ENCODE data around the gene GFI1B.
"Not testable (repeated sequence)": the region's sequence is repeated elsewhere in the genome, so short reads cannot be mapped to it uniquely, and the experiment has no call there.

Gene GFI1B

GRCh38 chr9:132988244-132989013, 9.9 kb downstream of the GFI1B start:
- Histone ChIP-seq H3K9me3 (ENCODE audit: insufficient read depth, low read length) (no peaks in the 10 kb centered on the region), H3K9ac (ENCODE audit: insufficient read length, low read depth) (no peak overlapping the region), H3K27me3 (ENCODE audit: insufficient read depth, insufficient read length) (peaks cover 11% of the 10 kb centered on the region), H3K36me3 (ENCODE audit: insufficient read depth, insufficient read length, low read length) (no peaks in the 10 kb centered on the region), H3K4me1 (ENCODE audit: insufficient read depth, insufficient read length) (peaks cover 5% of the 10 kb centered on the region), H3K4me3 (ENCODE audit: insufficient read length, low read depth) (no peak overlapping the region)
- no peak for DNase-seq (ENCODE audit: low read depth, low spot score)
- no peak for TF ChIP-seq ZNF274 (IDR thresholded peaks at IDR 0.05; ENCODE audit: low read depth, low read length)
- no peak for TF ChIP-seq YY1 (IDR thresholded peaks at IDR 0.05; ENCODE audit: insufficient read depth, insufficient read length)
- TF ChIP-seq SUZ12 (IDR thresholded peaks at IDR 0.05; ENCODE audit: extremely low read depth, insufficient read depth, insufficient read length) = no peak

GRCh38 chr9:132989014-132989310, 10.5 kb downstream of the GFI1B start:
- H3K36me3 ChIP-seq (ENCODE audit: insufficient read depth, insufficient read length, low read length) = no peaks in the 10 kb centered on the region
- TF ChIP-seq YY1 (IDR thresholded peaks at IDR 0.05; ENCODE audit: insufficient read depth, insufficient read length) = no peak
- no peak for TF ChIP-seq SUZ12 (IDR thresholded peaks at IDR 0.05; ENCODE audit: extremely low read depth, insufficient read depth, insufficient read length)
- no peak for TF ChIP-seq ZNF274 (IDR thresholded peaks at IDR 0.05; ENCODE audit: low read depth, low read length)
- no peaks in the 10 kb centered on the region for H3K9me3 ChIP-seq (ENCODE audit: insufficient read depth, low read length)
- H3K27me3 ChIP-seq (ENCODE audit: insufficient read depth, insufficient read length) = peaks cover 11% of the 10 kb centered on the region
- no peak overlapping the region for H3K9ac ChIP-seq (ENCODE audit: insufficient read length, low read depth)
- no peak overlapping the region for H3K4me3 ChIP-seq (ENCODE audit: insufficient read length, low read depth)
- DNase-seq (ENCODE audit: low read depth, low spot score) = no peak
- H3K4me1 ChIP-seq (ENCODE audit: insufficient read depth, insufficient read length) = peaks cover 8% of the 10 kb centered on the region

GRCh38 chr9:132989414-132989996, 11.0 kb downstream of the GFI1B start:
- Histone ChIP-seq H3K36me3 (ENCODE audit: insufficient read depth, insufficient read length, low read length) (no peaks in the 10 kb centered on the region), H3K27me3 (ENCODE audit: insufficient read depth, insufficient read length) (peaks cover 11% of the 10 kb centered on the region), H3K4me1 (ENCODE audit: insufficient read depth, insufficient read length) (peaks cover 12% of the 10 kb centered on the region), H3K4me3 (ENCODE audit: insufficient read length, low read depth) (no peak overlapping the region), H3K9ac (ENCODE audit: insufficient read length, low read depth) (no peak overlapping the region), H3K9me3 (ENCODE audit: insufficient read depth, low read length) (no peaks in the 10 kb centered on the region)
- DNase-seq (ENCODE audit: low read depth, low spot score) = no peak
- TF ChIP-seq ZNF274 (IDR thresholded peaks at IDR 0.05; ENCODE audit: low read depth, low read length) (no peak), SUZ12 (IDR thresholded peaks at IDR 0.05; ENCODE audit: extremely low read depth, insufficient read depth, insufficient read length) (no peak)

GRCh38 chr9:132989998-132990557, 11.6 kb downstream of the GFI1B start:
- not testable (repeated sequence) for DNase-seq (ENCODE audit: low read depth, low spot score); H3K4me3 ChIP-seq (ENCODE audit: insufficient read length, low read depth); H3K9ac ChIP-seq (ENCODE audit: insufficient read length, low read depth); H3K9me3 ChIP-seq (ENCODE audit: insufficient read depth, low read length); H3K36me3 ChIP-seq (ENCODE audit: insufficient read depth, insufficient read length, low read length)
- Histone ChIP-seq H3K27me3 (ENCODE audit: insufficient read depth, insufficient read length) (peaks cover 15% of the 10 kb centered on the region), H3K4me1 (ENCODE audit: insufficient read depth, insufficient read length) (peaks cover 17% of the 10 kb centered on the region)

- Histone ChIP-seq H3K4me3 (ENCODE audit: insufficient read length, low read depth) (no peak overlapping the region), H3K36me3 (ENCODE audit: insufficient read depth, insufficient read length, low read length) (no peaks in the 10 kb centered on the region), H3K27me3 (ENCODE audit: insufficient read depth, insufficient read length) (peaks cover 19% of the 10 kb centered on the region), H3K9ac (ENCODE audit: insufficient read length, low read depth) (no peak overlapping the region), H3K4me1 (ENCODE audit: insufficient read depth, insufficient read length) (peaks cover 19% of the 10 kb centered on the region), H3K9me3 (ENCODE audit: insufficient read depth, low read length) (no peaks in the 10 kb centered on the region)
- TF ChIP-seq SUZ12 (IDR thresholded peaks at IDR 0.05; ENCODE audit: extremely low read depth, insufficient read depth, insufficient read length) (no peak), YY1 (IDR thresholded peaks at IDR 0.05; ENCODE audit: insufficient read depth, insufficient read length) (no peak), ZNF274 (IDR thresholded peaks at IDR 0.05; ENCODE audit: low read depth, low read length) (no peak)
- no peak for DNase-seq (ENCODE audit: low read depth, low spot score)
Measured at GRCh38 chr9:132990781-132991180, 12.3 kb downstream of the GFI1B start.

GRCh38 chr9:132991351-132992300, 13.1 kb downstream of the GFI1B start:
- Histone ChIP-seq H3K27me3 (ENCODE audit: insufficient read depth, insufficient read length) (peaks cover 23% of the 10 kb centered on the region), H3K9ac (ENCODE audit: insufficient read length, low read depth) (no peak overlapping the region), H3K4me3 (ENCODE audit: insufficient read length, low read depth) (no peak overlapping the region), H3K4me1 (ENCODE audit: insufficient read depth, insufficient read length) (peaks cover 19% of the 10 kb centered on the region), H3K36me3 (ENCODE audit: insufficient read depth, insufficient read length, low read length) (no peaks in the 10 kb centered on the region), H3K9me3 (ENCODE audit: insufficient read depth, low read length) (no peaks in the 10 kb centered on the region)
- DNase-seq (ENCODE audit: low read depth, low spot score) = no peak
- TF ChIP-seq YY1 (IDR thresholded peaks at IDR 0.05; ENCODE audit: insufficient read depth, insufficient read length) (no peak), ZNF274 (IDR thresholded peaks at IDR 0.05; ENCODE audit: low read depth, low read length) (no peak), SUZ12 (IDR thresholded peaks at IDR 0.05; ENCODE audit: extremely low read depth, insufficient read depth, insufficient read length) (no peak)

- peaks cover 25% of the 10 kb centered on the region for H3K27me3 ChIP-seq (ENCODE audit: insufficient read depth, insufficient read length)
- TF ChIP-seq ZNF274 (IDR thresholded peaks at IDR 0.05; ENCODE audit: low read depth, low read length) (no peak), YY1 (IDR thresholded peaks at IDR 0.05; ENCODE audit: insufficient read depth, insufficient read length) (no peak), SUZ12 (IDR thresholded peaks at IDR 0.05; ENCODE audit: extremely low read depth, insufficient read depth, insufficient read length) (no peak)
Measured at GRCh38 chr9:132993511-132993939, 15.0 kb downstream of the GFI1B start.

More at GRCh38 chr9:132993511-132993939, 15.0 kb downstream of the GFI1B start:
- H3K36me3 ChIP-seq (ENCODE audit: insufficient read depth, insufficient read length, low read length) = no peaks in the 10 kb centered on the region
- no peaks in the 10 kb centered on the region for H3K9me3 ChIP-seq (ENCODE audit: insufficient read depth, low read length)
- DNase-seq (ENCODE audit: low read depth, low spot score) = no peak
- H3K4me3 ChIP-seq (ENCODE audit: insufficient read length, low read depth) = no peak overlapping the region
- H3K9ac ChIP-seq (ENCODE audit: insufficient read length, low read depth) = no peak overlapping the region
- peaks cover 19% of the 10 kb centered on the region for H3K4me1 ChIP-seq (ENCODE audit: insufficient read depth, insufficient read length)

Measured in NT2/D1 (cell line).